IPS-18c (cell line): ENCODE results near the gene RAB43.
"Not testable (repeated sequence)": the region's sequence is repeated elsewhere in the genome, so short reads cannot be mapped to it uniquely, and the experiment has no call there.

Source experiments
- H3K4me3 ChIP-seq: 2 replicates; pipeline ENCODE4 v1.7.0; 2013; ENCODE audit warnings: low read depth, mild to moderate bottlenecking, low read length, moderate library complexity; ENCODE audit not compliant: insufficient read depth
- H3K9me3 ChIP-seq: one replicate; pipeline ENCODE4 v1.6.1; 2013; ENCODE audit warnings: mild to moderate bottlenecking, low read length, moderate library complexity; ENCODE audit not compliant: control insufficient read depth, insufficient read depth

Gene RAB43

GRCh38 chr3:129126726-129127280 lies 5.2 kb upstream of the RAB43 start:
- no peak overlapping the region for H3K4me3 ChIP-seq
- no peaks in the 10 kb centered on the region for H3K9me3 ChIP-seq

GRCh38 chr3:129123314-129124060 lies 1.9 kb upstream of the RAB43 start:
- H3K4me3 ChIP-seq: no peak overlapping the region
- H3K9me3 ChIP-seq: no peaks in the 10 kb centered on the region

- peak overlapping the region; percentile 72 for H3K4me3 ChIP-seq
- no peaks in the 10 kb centered on the region for H3K9me3 ChIP-seq
Observed at GRCh38 chr3:129122412-129123011, 908 bp upstream of the RAB43 start.

GRCh38 chr3:129121016-129121791 lies 400 bp downstream of the RAB43 start:
- Histone ChIP-seq H3K4me3 (peak overlapping the region; percentile 81), H3K9me3 (no peaks in the 10 kb centered on the region)

- Histone ChIP-seq H3K9me3 (no peaks in the 10 kb centered on the region), H3K4me3 (peak overlapping the region; percentile 81)
Observed at GRCh38 chr3:129120254-129121004, 1.2 kb downstream of the RAB43 start.

- Histone ChIP-seq H3K4me3 (peak overlapping the region; percentile 81), H3K9me3 (no peaks in the 10 kb centered on the region)
Observed at GRCh38 chr3:129119365-129120100, 2.1 kb downstream of the RAB43 start.

GRCh38 chr3:129118745-129119144 lies 2.9 kb downstream of the RAB43 start:
- Histone ChIP-seq H3K4me3 (no peak overlapping the region), H3K9me3 (no peaks in the 10 kb centered on the region)

GRCh38 chr3:129117134-129117533 lies 4.5 kb downstream of the RAB43 start:
- H3K9me3 ChIP-seq: no peaks in the 10 kb centered on the region
- no peak overlapping the region for H3K4me3 ChIP-seq

- Histone ChIP-seq H3K9me3 (no peaks in the 10 kb centered on the region), H3K4me3 (no peak overlapping the region)
Observed at GRCh38 chr3:129116482-129116946, 5.1 kb downstream of the RAB43 start.

- Histone ChIP-seq H3K4me3 (no peak overlapping the region), H3K9me3 (no peaks in the 10 kb centered on the region)
Observed at GRCh38 chr3:129114455-129114854, 7.1 kb downstream of the RAB43 start.

GRCh38 chr3:129112308-129113052 lies 9.1 kb downstream of the RAB43 start:
- Histone ChIP-seq H3K4me3 (no peak overlapping the region), H3K9me3 (no peaks in the 10 kb centered on the region)

- H3K4me3 ChIP-seq, H3K9me3 ChIP-seq: not testable (repeated sequence)
Observed at GRCh38 chr3:129111076-129111780, 10.4 kb downstream of the RAB43 start.

- Histone ChIP-seq H3K9me3 (no peaks in the 10 kb centered on the region), H3K4me3 (no peak overlapping the region)
Observed at GRCh38 chr3:129107793-129108192, 13.8 kb downstream of the RAB43 start.

- Histone ChIP-seq H3K9me3 (no peaks in the 10 kb centered on the region), H3K4me3 (no peak overlapping the region)
Observed at GRCh38 chr3:129106866-129107565, 14.6 kb downstream of the RAB43 start.

- H3K4me3 ChIP-seq: no peak overlapping the region
- H3K9me3 ChIP-seq: no peaks in the 10 kb centered on the region
Observed at GRCh38 chr3:129106320-129106719, 15.3 kb downstream of the RAB43 start.
